ENCODE data around the gene TRRAP. TPM values are rescaled to one million over a fixed set of nuclear protein-coding genes. Genes with fewer than 3 reads are reported as not detected.

TRRAP gene
- total and polyA plus RNA-seq, 2 experiments from 2014 or later = 14.9 to 58.7 TPM

- no peak overlapping the region for H3K27ac ChIP-seq (ENCODE audit: low read depth)
- no peak overlapping the region for H3K27ac Mint-ChIP-seq
- no peaks in the 10 kb centered on the region for H3K9me2 ChIP-seq (ENCODE audit: insufficient read depth)
- no peaks in the 10 kb centered on the region for H3K4me1 Mint-ChIP-seq
- H3K27me3 Mint-ChIP-seq (ENCODE audit: insufficient read depth, low read depth, poor library complexity) = no peaks in the 10 kb centered on the region
- peaks cover 7% of the 10 kb centered on the region for H4K20me1 ChIP-seq (replicated peaks; ENCODE audit: insufficient read depth)
- no peaks in the 10 kb centered on the region for H3F3A ChIP-seq (replicated peaks; ENCODE audit: low read depth)
- DNase-seq (ENCODE audit: low spot score) (no peak), ATAC-seq (no peak)
- no peak overlapping the region for H2AFZ ChIP-seq
- TF ChIP-seq JUNB (IDR thresholded peaks at IDR 0.05; ENCODE audit: unreplicated experiment) = no peak
- no peak for TF ChIP-seq CTCF (conservative IDR thresholded peaks at IDR 0.05; ENCODE audit: low read depth in 2 of 2)
- no peak for TF ChIP-seq NANOG (IDR thresholded peaks at IDR 0.05; ENCODE audit: borderline replicate concordance)
- no peak for TF ChIP-seq ZNF331 (CRISPR knock-in tag; IDR thresholded peaks at IDR 0.05; ENCODE audit: low read depth)
- no peak for TF ChIP-seq ZNF462 (CRISPR knock-in tag; IDR thresholded peaks at IDR 0.05)
- no peak for TF ChIP-seq EZH2phosphoT487 (IDR thresholded peaks at IDR 0.05; ENCODE audit: unreplicated experiment)
- no peak for TF ChIP-seq EZH2 (IDR thresholded peaks at IDR 0.05; ENCODE audit: low read depth, unreplicated experiment)
- TF ChIP-seq POLR2AphosphoS5 (IDR thresholded peaks at IDR 0.05; ENCODE audit: low read depth) = no peak
- no peak for TF ChIP-seq REST (IDR thresholded peaks at IDR 0.05; ENCODE audit: unreplicated experiment)
- TF ChIP-seq STAT1 (IDR thresholded peaks at IDR 0.05; ENCODE audit: unreplicated experiment) = no peak
- no peak for TF ChIP-seq CREB1 (CRISPR knock-in tag; IDR thresholded peaks at IDR 0.05; ENCODE audit: low read depth)
- no peak for TF ChIP-seq ETS1 (IDR thresholded peaks at IDR 0.05)
- TF ChIP-seq ZNF114 (CRISPR knock-in tag; IDR thresholded peaks at IDR 0.05) = no peak
- H3K9me3 Mint-ChIP-seq = no peaks in the 10 kb centered on the region
- no peak overlapping the region for H3K4me2 ChIP-seq
- H3K36me3 Mint-ChIP-seq (ENCODE audit: low read depth) = peaks cover 83% of the 10 kb centered on the region
- H3K79me2 ChIP-seq (replicated peaks; ENCODE audit: insufficient read depth) = no peaks in the 10 kb centered on the region
- no peak overlapping the region for H3K4me3 Mint-ChIP-seq
- H3K36me3 ChIP-seq (ENCODE audit: insufficient read depth) = peaks cover 79% of the 10 kb centered on the region
- no peak overlapping the region for H3K4me3 ChIP-seq
- H3K27me3 ChIP-seq (ENCODE audit: insufficient read depth) = no peaks in the 10 kb centered on the region
- H3K4me1 ChIP-seq (ENCODE audit: insufficient read depth) = no peaks in the 10 kb centered on the region
These were observed 55.0 kb downstream of the TRRAP start for GRCh38 chr7:98933321-98933720.

Data from GM23338 (cell line).